Stomach (tissue), 9 donors: Measurements from ENCODE around the gene PDHX. TPM values are rescaled to one million over a fixed set of nuclear protein-coding genes. Genes with fewer than 3 reads are reported as not detected.
A peak's percentile ranks its signal among the peaks of the same experiment; 100 is the strongest.
"Not testable (repeated sequence)": the region's sequence is repeated elsewhere in the genome, so short reads cannot be mapped to it uniquely, and the experiment has no call there.

Experiments
- DNase-seq, 2 donors: peaks; one replicate each; pipeline versions ENCODE4 v3.0.0 to v3.0.0-alpha.2; 2013 to 2019
- H3K27ac ChIP-seq, 5 donors: fragments of 200-600 bp in 4 of 5; sonication (generic) in 4 of 5; one replicate each; pipeline ENCODE4 v1.5.1; 2013 to 2019; ENCODE audit warnings: mild to moderate bottlenecking in 1 of 5, moderate library complexity in 1 of 5
- H3K27me3 ChIP-seq, 3 donors: fragments of 200-600 bp; sonication (generic); one replicate each; pipeline ENCODE4 v1.5.1; 2017 to 2019; ENCODE audit warnings: mixed run types in 1 of 3
- H3K36me3 ChIP-seq, 4 donors: fragments of 200-600 bp; sonication (generic); 1 replicate in 3 of 4; 2 replicates in 1 of 4; pipeline ENCODE4 v1.5.1; 2016 to 2019
- H3K4me1 ChIP-seq, 4 donors: fragments of 200-600 bp; sonication (generic); one replicate each; pipeline ENCODE4 v1.5.1; 2016 to 2019
- H3K4me3 ChIP-seq, 4 donors: fragments of 200-600 bp; sonication (generic) in 3 of 4; one replicate each; pipeline ENCODE4 v1.5.1; 2016 to 2019; ENCODE audit warnings: mild to moderate bottlenecking in 1 of 4
- H3K9me3 ChIP-seq, 4 donors: fragments of 200-600 bp; sonication (generic); one replicate each; pipeline ENCODE4 v1.5.1; 2016 to 2019
- EP300 ChIP-seq: sonication (generic); formaldehyde crosslinking; IDR thresholded peaks from one replicate; pipeline ENCODE4 v1.6.1; 2017; ENCODE audit warnings: antibody characterized with exemption
- POLR2A ChIP-seq, 4 donors: fragments of 450-650 bp; IDR thresholded peaks; one replicate each; pipeline ENCODE4 v1.6.1; 2016; ENCODE audit warnings: antibody characterized with exemption in 4 of 4, control low read depth in 2 of 4, mild to moderate bottlenecking in 1 of 4, moderate library complexity in 1 of 4
- POLR2AphosphoS5 ChIP-seq, 3 donors: sonication (generic); formaldehyde crosslinking; IDR thresholded peaks; one replicate each; pipeline ENCODE4 v1.6.1; 2016; ENCODE audit warnings: antibody characterized with exemption in 3 of 3
- WGBS, 5 donors: extraction: QIAGEN DNeasy Blood & Tissue Kit in 3 of 5; methylation state at CpG; one replicate each; pipeline versions ENCODE4 v1.1.5 to v1.1.7; 2013 to 2018; 5-methylcytosine and 5-hydroxymethylcytosine counted together
- intact Hi-C: fragments of 100-400 bp; cut with DNase I; formaldehyde crosslinking; loops from one replicate; pipeline ENCODE4 v1.15.1; 2023; ENCODE audit warnings: low total_unique reads
- polyA plus RNA-seq, 3 donors: library from polyadenylated mRNA; stranded (reverse); fragments of 200-250 nt; gene quantifications; one replicate each; pipeline ENCODE4 v1.2.3, GENCODE V29; 2013
- total RNA-seq, 5 donors: library from RNA; depleted of rRNA; stranded (reverse); fragments of >200 nt; gene quantifications; one replicate each; pipeline versions ENCODE4 v1.1.0 to v1.2.3, GENCODE V29; 2014 to 2016
- TF ChIP-seq, protein P1 (sequence below), 7 experiments: fragments of 450-650 bp in 4 of 7; fragments of 200-600 bp in 3 of 7; sonication (generic) in 3 of 7; IDR thresholded peaks; one replicate each; pipeline ENCODE4 v1.5.1; 2016 to 2019; ENCODE audit warnings: antibody characterized with exemption in 7 of 7, control low read depth in 2 of 7, mild to moderate bottlenecking in 1 of 7
- donor health status: healthy with polysubstance abuse.
- donor health status: Bipolar disorder and iron deficiency.
- donor health status: healthy.

Gene PDHX
- total and polyA plus RNA-seq, 8 donors, result 4.1 to 45.9 (median 23.3) TPM

DNA sequence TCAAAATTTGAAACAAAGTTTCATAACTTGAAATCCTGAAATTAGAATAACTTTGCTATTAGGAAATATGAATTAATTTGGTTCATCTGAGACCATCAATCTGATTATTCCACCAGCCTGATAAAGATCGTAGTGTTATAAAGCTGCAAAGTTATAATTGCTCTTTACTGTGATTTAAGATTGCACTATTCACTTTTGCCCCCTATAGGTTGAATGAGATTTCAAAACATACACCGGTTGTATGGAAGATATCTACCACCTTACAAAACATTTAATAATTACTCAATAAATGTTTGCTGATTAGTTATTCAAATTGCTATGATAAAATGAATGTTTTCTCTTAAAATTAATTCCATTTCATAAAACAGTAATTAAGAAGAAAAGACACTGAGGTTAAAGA lies 26.3 kb upstream of the PDHX start:
- no peaks in the 10 kb centered on the region for H3K9me3 ChIP-seq
- no peaks in the 10 kb centered on the region for H3K27me3 ChIP-seq
- no peak overlapping the region for H3K27ac ChIP-seq
- TF ChIP-seq POLR2AphosphoS5 (IDR thresholded peaks at IDR 0.05), result no peak
- TF ChIP-seq, protein P1, sequence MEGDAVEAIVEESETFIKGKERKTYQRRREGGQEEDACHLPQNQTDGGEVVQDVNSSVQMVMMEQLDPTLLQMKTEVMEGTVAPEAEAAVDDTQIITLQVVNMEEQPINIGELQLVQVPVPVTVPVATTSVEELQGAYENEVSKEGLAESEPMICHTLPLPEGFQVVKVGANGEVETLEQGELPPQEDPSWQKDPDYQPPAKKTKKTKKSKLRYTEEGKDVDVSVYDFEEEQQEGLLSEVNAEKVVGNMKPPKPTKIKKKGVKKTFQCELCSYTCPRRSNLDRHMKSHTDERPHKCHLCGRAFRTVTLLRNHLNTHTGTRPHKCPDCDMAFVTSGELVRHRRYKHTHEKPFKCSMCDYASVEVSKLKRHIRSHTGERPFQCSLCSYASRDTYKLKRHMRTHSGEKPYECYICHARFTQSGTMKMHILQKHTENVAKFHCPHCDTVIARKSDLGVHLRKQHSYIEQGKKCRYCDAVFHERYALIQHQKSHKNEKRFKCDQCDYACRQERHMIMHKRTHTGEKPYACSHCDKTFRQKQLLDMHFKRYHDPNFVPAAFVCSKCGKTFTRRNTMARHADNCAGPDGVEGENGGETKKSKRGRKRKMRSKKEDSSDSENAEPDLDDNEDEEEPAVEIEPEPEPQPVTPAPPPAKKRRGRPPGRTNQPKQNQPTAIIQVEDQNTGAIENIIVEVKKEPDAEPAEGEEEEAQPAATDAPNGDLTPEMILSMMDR (IDR thresholded peaks at IDR 0.05), result peak in 4 of 7 experiments; percentile 22 to 42 (median 27)
- H3K4me1 ChIP-seq, result peaks cover 0 to 17% (median 7%) of the 10 kb centered on the region in 4 donors
- H3K4me3 ChIP-seq, result no peak overlapping the region
- DNase-seq, result peak in 1 of 2 donors; percentile 12
- intact Hi-C loops, result loop anchor here (10.0 kb wide), 1 partner anchor 305 kb away; no protein-coding TSS in a partner anchor
- 18 to 48% (median 28%) methylated on average over 2 of the region's 2 CpGs for WGBS, 5 donors
- H3K36me3 ChIP-seq, result peaks cover 0 to 32% (median 13%) of the 10 kb centered on the region in 4 donors

DNA sequence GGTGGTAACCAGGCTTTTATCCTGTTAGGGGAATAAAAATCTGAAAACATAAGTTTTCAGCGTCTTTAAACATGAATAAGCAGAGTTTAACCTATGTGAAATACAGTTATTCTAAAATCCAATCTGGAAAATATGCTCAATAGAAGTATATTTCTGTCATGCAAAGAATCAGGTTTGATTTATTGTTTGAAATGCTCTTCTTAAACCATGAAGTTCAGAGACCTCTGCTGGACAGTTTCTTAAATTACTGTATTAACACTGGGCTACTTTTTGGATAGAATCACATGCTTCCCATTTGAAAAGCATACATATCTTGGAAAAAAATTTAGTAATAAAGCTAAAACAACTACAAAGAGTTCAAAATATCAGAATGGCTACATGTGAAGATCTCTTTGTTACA lies 25.6 kb upstream of the PDHX start:
- DNase-seq, result peak in 1 of 2 donors; percentile 70
- Histone ChIP-seq H3K36me3 (peaks cover 0 to 26% (median 13%) of the 10 kb centered on the region in 4 donors), H3K9me3 (no peaks in the 10 kb centered on the region), H3K4me3 (no peak overlapping the region), H3K27me3 (no peaks in the 10 kb centered on the region), H3K4me1 (peaks cover 0 to 17% (median 7%) of the 10 kb centered on the region in 4 donors), H3K27ac (no peak overlapping the region)
- 42 to 68% (median 58%) methylated on average over 1 of the region's 1 CpG for WGBS, 5 donors
- TF ChIP-seq POLR2AphosphoS5 (IDR thresholded peaks at IDR 0.05) (no peak), EP300 (no peak), POLR2A (IDR thresholded peaks at IDR 0.05) (no peak)
- TF ChIP-seq, protein P1 (IDR thresholded peaks at IDR 0.05), result peak in 4 of 7 experiments; percentile 30 to 58 (median 40)
- intact Hi-C loops, result loop anchor here (10.0 kb wide), 1 partner anchor 306 kb away; no protein-coding TSS in a partner anchor

DNA sequence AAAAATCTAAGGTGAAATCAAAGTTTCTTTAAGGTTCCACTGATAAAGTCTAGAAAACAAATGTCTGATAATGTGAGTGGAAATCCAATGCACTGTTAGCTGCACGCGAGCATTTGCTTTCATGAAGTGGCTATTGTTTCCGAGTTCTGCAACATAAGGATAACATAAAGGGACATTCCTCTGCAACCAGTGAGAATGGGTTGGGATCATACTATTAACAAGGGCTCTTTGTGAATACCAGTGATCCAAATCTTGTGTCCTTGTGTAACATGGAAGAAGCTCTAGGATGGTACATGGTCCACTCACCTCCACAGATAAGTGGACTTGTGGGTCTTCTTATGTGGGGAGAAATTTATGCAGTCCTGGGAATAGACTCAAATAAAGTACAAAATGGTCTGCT lies 24.8 kb upstream of the PDHX start:
- H3K36me3 ChIP-seq, result peaks cover 0 to 18% (median 11%) of the 10 kb centered on the region in 4 donors
- intact Hi-C loops, result loop anchor here (10.0 kb wide), 1 partner anchor 307 kb away; no protein-coding TSS in a partner anchor
- no peaks in the 10 kb centered on the region for H3K27me3 ChIP-seq
- no peaks in the 10 kb centered on the region for H3K9me3 ChIP-seq
- WGBS, 5 donors, result 20 to 69% (median 58%) methylated on average over 3 of the region's 3 CpGs
- TF ChIP-seq, protein P1 (IDR thresholded peaks at IDR 0.05), result no peak
- TF ChIP-seq POLR2A (IDR thresholded peaks at IDR 0.05) (no peak), POLR2AphosphoS5 (IDR thresholded peaks at IDR 0.05) (no peak), EP300 (no peak)
- H3K4me1 ChIP-seq, result peaks cover 0 to 17% (median 7%) of the 10 kb centered on the region in 4 donors
- H3K4me3 ChIP-seq, result no peak overlapping the region
- DNase-seq, result no peak
- H3K27ac ChIP-seq, result no peak overlapping the region

DNA sequence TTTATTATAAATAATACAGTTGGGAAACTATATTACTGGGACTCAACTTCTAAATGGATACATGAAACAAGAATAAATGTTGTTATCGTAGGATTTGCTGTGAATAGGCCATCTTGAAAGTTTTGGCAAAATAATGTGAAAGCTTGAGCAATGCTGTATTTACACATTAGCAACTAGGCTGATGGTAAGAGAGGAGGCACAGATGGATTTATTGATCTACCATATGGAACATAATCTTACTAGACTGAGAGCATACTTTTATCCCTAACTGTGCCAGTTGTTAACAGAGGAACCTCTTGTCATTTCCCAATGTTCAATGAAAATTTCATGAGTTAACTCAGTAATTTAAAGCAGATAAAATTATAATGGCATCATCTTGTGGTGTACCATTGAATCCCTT lies 23.0 kb upstream of the PDHX start:
- intact Hi-C loops, result loop anchor here (10.0 kb wide), 1 partner anchor 309 kb away; no protein-coding TSS in a partner anchor

DNA sequence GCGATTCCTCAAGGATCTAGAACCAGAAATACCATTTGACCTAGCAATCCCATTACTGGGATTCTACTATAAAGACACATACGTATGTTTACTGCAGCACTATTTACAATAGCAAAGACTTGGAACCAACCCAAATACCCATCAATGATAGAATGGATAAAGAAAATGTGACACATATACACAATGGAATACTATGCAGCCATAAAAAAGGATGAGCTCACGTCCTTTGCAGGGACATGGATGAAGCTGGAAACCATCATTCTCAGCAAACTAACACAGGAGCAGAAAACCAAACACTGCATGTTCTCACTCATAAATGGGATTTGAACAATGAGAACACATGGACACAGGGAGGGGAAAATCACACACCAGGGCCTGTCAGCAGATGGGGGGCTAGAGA lies 20.2 kb upstream of the PDHX start:
- DNase-seq, H3K36me3 ChIP-seq, H3K27me3 ChIP-seq, H3K27ac ChIP-seq, H3K4me1 ChIP-seq, H3K4me3 ChIP-seq: not testable (repeated sequence)
- 90 to 99% (median 95%) methylated on average over 3 of the region's 3 CpGs for WGBS, 5 donors
- peaks cover 15 to 38% (median 27%) of the 10 kb centered on the region in 4 donors for H3K9me3 ChIP-seq
- intact Hi-C loops, result loop anchor here (10.0 kb wide), 1 partner anchor 311 kb away; no protein-coding TSS in a partner anchor

More for the DNA sequence above, 23.0 kb upstream of the PDHX start:
- 87 to 96% (median 89%) methylated on average over 1 of the region's 1 CpG for WGBS, 5 donors
- H3K9me3 ChIP-seq, result peaks cover 0 to 10% (median 2%) of the 10 kb centered on the region in 4 donors
- no peak overlapping the region for H3K4me3 ChIP-seq
- TF ChIP-seq POLR2AphosphoS5 (IDR thresholded peaks at IDR 0.05) (no peak), EP300 (no peak), POLR2A (IDR thresholded peaks at IDR 0.05) (no peak)
- TF ChIP-seq, protein P1 (IDR thresholded peaks at IDR 0.05), result no peak
- H3K36me3 ChIP-seq, result peaks cover 0 to 3% (median 2%) of the 10 kb centered on the region in 4 donors
- H3K4me1 ChIP-seq, result peaks cover 0 to 15% (median 5%) of the 10 kb centered on the region in 4 donors
- DNase-seq, result no peak
- H3K27ac ChIP-seq, result no peak overlapping the region
- no peaks in the 10 kb centered on the region for H3K27me3 ChIP-seq
